GM08714 (cell line): ENCODE results near the gene BACH2.
"Not testable (repeated sequence)": the region's sequence is repeated elsewhere in the genome, so short reads cannot be mapped to it uniquely, and the experiment has no call there.

Source experiments
- H3K4me3 ChIP-seq: fragments of 200-500 bp; sonication (Bioruptor generic); 2 replicates; pipeline ENCODE4 v1.5.1; 2014; ENCODE audit warnings: mild to moderate bottlenecking, low read length, inconsistent platforms
- ZNF274 ChIP-seq: IDR thresholded peaks from 2 replicates; pipeline ENCODE4 v1.6.1; 2012; ENCODE audit warnings: mild to moderate bottlenecking, low read depth, low read length

The BACH2 gene

GRCh38 chr6:89916136-89916920 lies 380.3 kb downstream of the BACH2 start:
- TF ChIP-seq ZNF274, result no peak
- H3K4me3 ChIP-seq, result no peak overlapping the region

- TF ChIP-seq ZNF274, result no peak
These were observed 385.8 kb downstream of the BACH2 start for GRCh38 chr6:89910902-89911240.

GRCh38 chr6:89910001-89910901 lies 386.4 kb downstream of the BACH2 start:
- H3K4me3 ChIP-seq, result not testable (repeated sequence)

More at GRCh38 chr6:89910902-89911240, 385.8 kb downstream of the BACH2 start:
- no peak overlapping the region for H3K4me3 ChIP-seq

GRCh38 chr6:89895276-89895874 lies 401.3 kb downstream of the BACH2 start:
- no peak overlapping the region for H3K4me3 ChIP-seq
- no peak for TF ChIP-seq ZNF274

- TF ChIP-seq ZNF274, result no peak
- H3K4me3 ChIP-seq, result no peak within 1 kb of the TSS
These were observed 402.5 kb downstream of the BACH2 start, which contains the start of gene GJA10 for GRCh38 chr6:89894169-89894568. Gene GJA10, plus strand, starts transcription at chr6:89894469. Its CDS starts 0 bp downstream, at chr6:89894469.

GRCh38 chr6:89892577-89892976 lies 404.1 kb downstream of the BACH2 start:
- not testable (repeated sequence) for H3K4me3 ChIP-seq

- not testable (repeated sequence) for H3K4me3 ChIP-seq
These were observed 405.7 kb downstream of the BACH2 start for GRCh38 chr6:89890845-89891528.

- H3K4me3 ChIP-seq, result no peak overlapping the region
- no peak for TF ChIP-seq ZNF274
These were observed 407.8 kb downstream of the BACH2 start for GRCh38 chr6:89888871-89889270.

GRCh38 chr6:89888138-89888514 lies 408.5 kb downstream of the BACH2 start:
- H3K4me3 ChIP-seq, result no peak overlapping the region
- TF ChIP-seq ZNF274, result no peak

- no peak for TF ChIP-seq ZNF274
- no peak overlapping the region for H3K4me3 ChIP-seq
These were observed 409.0 kb downstream of the BACH2 start for GRCh38 chr6:89887452-89888137.

GRCh38 chr6:89886378-89887120 lies 410.1 kb downstream of the BACH2 start:
- no peak overlapping the region for H3K4me3 ChIP-seq
- no peak for TF ChIP-seq ZNF274
